ENCODE measurements around the gene SCN8A.

The SCN8A gene

DNA sequence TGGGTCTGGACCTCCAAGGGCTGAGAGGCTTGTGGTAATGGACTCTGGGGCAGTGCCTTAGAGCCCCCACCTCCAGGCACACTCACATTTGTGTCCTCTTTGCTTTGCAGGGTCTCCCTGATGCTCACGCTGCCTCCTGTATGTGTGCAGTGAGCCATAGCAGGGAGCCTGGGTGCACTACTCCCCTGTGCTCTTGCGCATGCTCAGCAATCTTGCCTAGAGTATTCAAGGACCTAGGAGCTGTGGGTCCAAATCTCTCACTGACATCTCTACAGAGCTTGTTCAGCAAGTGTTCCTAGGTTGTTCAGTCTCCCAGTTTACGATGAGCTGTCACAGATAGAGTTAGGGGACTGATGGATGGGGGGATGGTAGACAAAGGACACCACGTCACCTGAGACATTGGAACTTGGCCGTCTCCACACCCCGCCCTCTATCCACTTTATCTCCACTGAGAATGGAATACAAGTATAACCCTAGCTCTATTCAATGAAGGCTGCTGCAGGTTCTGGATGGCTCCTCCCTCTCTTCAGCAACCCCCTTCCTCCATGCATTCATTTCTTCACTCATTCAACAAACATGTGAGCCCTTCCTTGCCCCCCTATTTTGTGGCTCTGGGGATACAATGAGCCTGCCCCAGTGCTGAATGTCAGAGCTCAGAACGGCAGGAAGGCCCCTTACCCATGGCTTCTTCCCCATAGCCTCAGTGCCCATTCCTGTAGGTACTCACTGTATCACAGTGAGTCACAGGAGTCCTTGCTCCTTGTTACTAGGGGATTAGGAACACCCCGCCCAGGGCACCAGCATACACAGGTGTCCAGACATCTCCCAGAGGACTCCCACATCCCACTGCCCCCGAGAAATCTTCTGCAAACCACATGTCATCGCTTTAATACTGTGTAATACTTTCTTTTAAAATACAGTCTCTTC is 226.3 kb downstream of the SCN8A start:
- DNase-seq (ENCODE audit: low spot score) = no peak

GRCh38 chr12:51818086-51818485 is 227.1 kb downstream of the SCN8A start:
- DNase-seq (ENCODE audit: low spot score) = no peak

- peak; percentile 69 for DNase-seq (ENCODE audit: low spot score)
These were observed 227.7 kb downstream of the SCN8A start for GRCh38 chr12:51818566-51819300.

GRCh38 chr12:51819736-51820525 is 228.9 kb downstream of the SCN8A start:
- DNase-seq (ENCODE audit: low spot score) = no peak

DNA sequence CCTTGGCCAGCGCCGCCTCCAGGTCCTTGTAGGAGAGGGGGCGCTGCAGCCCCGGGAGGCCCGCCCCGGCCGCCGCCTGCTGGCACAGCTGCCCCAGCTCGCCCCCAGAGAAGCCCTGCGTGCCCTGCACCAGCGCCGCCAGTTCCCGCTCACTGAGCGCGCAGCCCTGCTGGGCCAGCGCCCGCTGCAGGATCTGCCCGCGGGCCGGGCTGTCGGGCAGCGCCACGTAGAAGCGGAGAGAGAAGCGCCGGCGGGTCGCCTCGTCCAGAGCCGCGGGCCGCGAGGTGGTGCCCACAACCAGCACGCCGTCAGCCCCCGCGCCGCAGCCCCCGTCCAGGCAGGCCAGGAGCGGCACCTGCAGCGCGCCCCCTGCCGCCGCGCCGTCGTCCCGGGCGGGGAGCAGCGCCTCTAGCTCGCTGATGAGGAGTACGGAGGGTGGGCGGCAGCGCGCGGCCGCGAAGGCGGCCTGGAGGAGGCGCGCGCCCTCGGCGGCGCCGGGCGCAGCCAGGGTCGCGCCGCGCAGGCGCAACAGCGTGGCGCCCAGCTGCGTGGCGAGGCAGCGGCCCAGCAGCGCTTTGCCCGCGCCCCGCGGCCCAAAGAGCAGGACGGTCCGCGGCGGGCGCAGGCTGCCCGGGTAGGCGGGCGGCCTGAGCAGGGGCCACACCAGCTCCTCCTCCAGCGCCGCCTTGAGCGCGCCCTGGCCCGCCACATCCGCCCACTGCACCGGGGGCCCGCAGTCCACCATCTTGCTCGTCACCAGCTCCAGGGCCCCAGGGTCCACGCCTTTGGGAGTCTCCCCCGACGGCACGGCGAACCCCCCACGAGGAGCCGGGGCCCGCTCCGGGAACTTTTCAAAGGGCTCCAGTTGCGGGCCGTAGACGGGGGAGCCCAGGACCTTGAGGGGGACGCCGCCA is 229.8 kb downstream of the SCN8A start:
- no peak for DNase-seq (ENCODE audit: low spot score)

GRCh38 chr12:51821440-51822260 is 230.6 kb downstream of the SCN8A start:
- DNase-seq (ENCODE audit: low spot score) = no peak

- DNase-seq (ENCODE audit: low spot score) = no peak
These were observed 231.2 kb downstream of the SCN8A start for GRCh38 chr12:51822261-51822616.

GRCh38 chr12:51822956-51823355 is 231.9 kb downstream of the SCN8A start:
- DNase-seq (ENCODE audit: low spot score) = peak; percentile 37

- DNase-seq (ENCODE audit: low spot score) = peak; percentile 74
These were observed 233.0 kb downstream of the SCN8A start for GRCh38 chr12:51823875-51824565.

DNA sequence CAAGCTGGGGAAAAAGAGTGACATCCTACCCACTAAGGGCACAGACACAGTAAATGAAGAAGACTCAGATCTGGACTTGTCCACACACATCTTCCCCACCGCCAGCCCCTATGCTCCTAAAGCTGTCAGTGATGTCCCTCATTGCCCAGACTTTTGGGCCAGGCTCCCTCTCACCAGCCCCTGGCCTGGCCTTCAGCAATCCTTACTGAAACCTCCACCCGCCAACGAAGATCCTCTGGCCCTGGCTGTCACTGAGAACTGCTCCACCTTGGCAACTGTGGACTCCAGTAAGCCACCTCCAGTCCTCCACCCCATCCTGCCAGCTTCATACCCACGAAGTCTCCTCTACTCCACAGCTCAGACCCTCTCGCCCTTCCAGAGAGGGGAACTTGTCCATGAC is 234.2 kb downstream of the SCN8A start:
- DNase-seq (ENCODE audit: low spot score) = no peak

DNA sequence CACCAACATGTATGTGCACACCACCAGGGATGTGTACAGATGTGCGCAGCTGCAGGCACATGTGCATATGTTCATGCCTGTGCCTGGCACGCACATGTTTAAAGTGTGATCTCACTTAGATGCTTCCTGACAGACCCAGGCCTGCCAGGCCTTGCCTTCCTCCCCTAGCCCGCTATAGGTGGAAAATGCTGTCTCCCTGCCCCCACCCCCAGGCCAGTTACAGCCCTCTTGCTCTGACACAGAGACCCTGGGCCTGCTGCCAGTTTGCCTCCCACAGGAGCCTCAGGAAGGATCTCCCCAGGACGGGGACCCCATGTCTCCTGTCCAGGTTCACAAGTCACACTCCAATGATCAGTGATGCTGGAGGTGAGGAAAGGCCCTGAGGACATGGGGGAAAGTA is 235.8 kb downstream of the SCN8A start:
- no peak for DNase-seq (ENCODE audit: low spot score)

GRCh38 chr12:51827925-51828818 is 237.1 kb downstream of the SCN8A start:
- DNase-seq (ENCODE audit: low spot score) = peak; percentile 80

GRCh38 chr12:51829011-51829481 is 238.0 kb downstream of the SCN8A start:
- no peak for DNase-seq (ENCODE audit: low spot score)

- DNase-seq (ENCODE audit: low spot score) = no peak
These were observed 238.6 kb downstream of the SCN8A start for GRCh38 chr12:51829641-51830040.

GRCh38 chr12:51831817-51832216 is 240.8 kb downstream of the SCN8A start:
- peak; percentile 59 for DNase-seq (ENCODE audit: low spot score)

GRCh38 chr12:51832354-51833107 is 241.5 kb downstream of the SCN8A start:
- no peak for DNase-seq (ENCODE audit: low spot score)

- no peak for DNase-seq (ENCODE audit: low spot score)
These were observed 242.6 kb downstream of the SCN8A start for GRCh38 chr12:51833448-51834227.
